ENCODE measurements around the gene DLGAP1.

GRCh38 chr18:3874125-3874524 lies 581.0 kb downstream of the DLGAP1 start:
- TF ChIP-seq CTCF (IDR thresholded peaks at IDR 0.05) (no peak), POLR2A (IDR thresholded peaks at IDR 0.05) (no peak)

All from testis (tissue), 2 donors.